K562 (cell line): ENCODE data around the gene MYMK. TPM values are rescaled to one million over a fixed set of nuclear protein-coding genes. Genes with fewer than 3 reads are reported as not detected.

Experiments
- ARID3A ChIP-seq: IDR thresholded peaks from 2 replicates; pipeline ENCODE4 v1.6.1; 2012; ENCODE audit warnings: low read depth, low read length, improper control_type of control experiment, borderline replicate concordance
- ATF1 ChIP-seq, 2 experiments: fragments of 450-650 bp in 1 of 2; IDR thresholded peaks; 2 replicates each; pipeline ENCODE4 v1.6.1; 2016; ENCODE audit warnings: missing compliant biosample characterization in 1 of 2, missing genetic modification characterization in 1 of 2
- ATF7 ChIP-seq: fragments of 450-650 bp; IDR thresholded peaks from 2 replicates; pipeline ENCODE4 v1.7.1; 2014; ENCODE audit warnings: mild to moderate bottlenecking, moderate library complexity
- BCL6 ChIP-seq: fragments of 250-450 bp; sonication (Bioruptor Pico); IDR thresholded peaks from 2 replicates; pipeline ENCODE4 v1.4.0; 2020
- BRD9 ChIP-seq: fragments of 450-650 bp; IDR thresholded peaks from 2 replicates; pipeline ENCODE4 v1.6.1; 2018; ENCODE audit warnings: low read depth; ENCODE audit not compliant: partially characterized antibody
- HCFC1 ChIP-seq: IDR thresholded peaks from 2 replicates; pipeline ENCODE4 v1.6.1; 2012; ENCODE audit warnings: low read depth, low read length, improper control_type of control experiment
- MTF1 ChIP-seq: fragments of 250-450 bp; sonication (Bioruptor Pico); IDR thresholded peaks from 2 replicates; pipeline ENCODE4 v1.9.0; 2021; ENCODE audit warnings: moderate library complexity, mild to moderate bottlenecking, inconsistent platforms, borderline replicate concordance
- NKRF ChIP-seq: fragments of 450-650 bp; IDR thresholded peaks from 2 replicates; pipeline ENCODE4 v1.6.1; 2016; ENCODE audit warnings: borderline replicate concordance
- PATZ1 ChIP-seq: fragments of 250-450 bp; sonication (Bioruptor Pico); IDR thresholded peaks from 2 replicates; pipeline ENCODE4 v1.5.0; 2020; ENCODE audit warnings: mild to moderate bottlenecking, borderline replicate concordance
- RBM15 ChIP-seq: fragments of 200-400 bp; formaldehyde crosslinking; IDR thresholded peaks from 2 replicates; pipeline ENCODE4 v1.6.1; 2018; ENCODE audit warnings: mild to moderate bottlenecking, low read length, moderate library complexity; ENCODE audit not compliant: insufficient read depth
- SIN3A ChIP-seq, 2 experiments: fragments of 150-350 bp in 1 of 2; IDR thresholded peaks; 2 replicates each; pipeline ENCODE4 v1.6.1; 2011 to 2016; ENCODE audit warnings: borderline replicate concordance in 2 of 2, low read depth in 2 of 2, low read length in 2 of 2, mild to moderate bottlenecking in 2 of 2, moderate library complexity in 2 of 2; ENCODE audit not compliant: control insufficient read depth in 1 of 2
- TARDBP ChIP-seq: fragments of 450-650 bp; IDR thresholded peaks from 2 replicates; pipeline ENCODE4 v1.6.1; 2016
- UBTF ChIP-seq, 2 experiments: IDR thresholded peaks; 2 replicates each; pipeline ENCODE4 v1.6.1; 2012; ENCODE audit warnings: improper control_type of control experiment in 2 of 2, low read depth in 2 of 2, low read length in 2 of 2, borderline replicate concordance in 1 of 2
- ZFP1 ChIP-seq: fragments of 450-650 bp; formaldehyde crosslinking; IDR thresholded peaks from 2 replicates; pipeline ENCODE4 v1.4.0; 2020; ENCODE audit warnings: mild to moderate bottlenecking, mixed read lengths
- ZNF253 ChIP-seq: fragments of 250-450 bp; sonication (Bioruptor Pico); conservative IDR thresholded peaks from 2 replicates; pipeline ENCODE4 v1.6.1; 2021; ENCODE audit warnings: mild to moderate bottlenecking
- ZNF395 ChIP-seq: fragments of 200-800 bp; sonication (Bioruptor generic); IDR thresholded peaks from 2 replicates; pipeline ENCODE4 v1.6.1; 2017; ENCODE audit warnings: missing genetic modification characterization, missing compliant biosample characterization
- ZNF644 ChIP-seq: fragments of 200-800 bp; sonication (Bioruptor generic); IDR thresholded peaks from 2 replicates; pipeline ENCODE4 v1.6.1; 2016; ENCODE audit warnings: low read depth, missing genetic modification characterization, missing compliant biosample characterization
- polyA plus RNA-seq, 8 experiments: library from polyadenylated mRNA; depleted of rRNA in 4 of 8; stranded (reverse) in 5 of 8; unstranded in 3 of 8; fragments of >200 nt; fragmentation: Nextera tagmentation in 2 of 8; fragmentation: Illumina TruSeq in 1 of 8; extraction: Ambion mirVana in 2 of 8; extraction: Trizol in 1 of 8; gene quantifications; 2 replicates each; pipeline versions ENCODE4 v1.2.1 to v1.2.3, GENCODE V29; 2011 to 2014; ENCODE audit warnings: inconsistent platforms in 1 of 8, missing spikeins in 1 of 8
- total RNA-seq, 7 experiments: library from RNA; depleted of rRNA in 6 of 7; stranded (reverse); fragments of >200 nt in 6 of 7; fragmentation: Illumina TruSeq in 2 of 7; extraction: Trizol in 2 of 7; gene quantifications; 2 replicates each; pipeline versions ENCODE4 v1.2.1 to v1.2.3, GENCODE V29; 2011 to 2021; ENCODE audit warnings: low replicate concordance in 1 of 7

MYMK gene
- total and polyA plus RNA-seq, 9 of the 15 experiments (the other 6 are each of a cell fraction or from before 2014, with no cell fraction given) = not detected

GRCh38 chr9:133505901-133506652 is 18.7 kb downstream of the MYMK start (continued):
- TF ChIP-seq ARID3A = no peak
- peak; percentile 85; a peak in 3 of 4 replicates for TF ChIP-seq UBTF (IDR thresholded peaks at IDR 0.05; ENCODE audit: borderline replicate concordance in 1 of 2, low read depth in 2 of 2, low read length in 2 of 2)
- TF ChIP-seq TARDBP = no peak
- no peak for TF ChIP-seq ATF7
- TF ChIP-seq ZFP1 = no peak
- TF ChIP-seq BCL6 (CRISPR knock-in tag) = no peak
- TF ChIP-seq ZNF253 (CRISPR knock-in tag) = no peak
- TF ChIP-seq NKRF = no peak
- TF ChIP-seq ATF1 (CRISPR knock-in tag; IDR thresholded peaks at IDR 0.05) = no peak
- TF ChIP-seq ATF1 (tag; IDR thresholded peaks at IDR 0.05) = 0 out of 2 replicates have a peak, but pooled peaks have one; percentile 22
- TF ChIP-seq ZNF644 (tag) = no peak
- no peak for TF ChIP-seq HCFC1
- no peak for TF ChIP-seq SIN3A (IDR thresholded peaks at IDR 0.05; ENCODE audit: borderline replicate concordance in 2 of 2, control insufficient read depth in 1 of 2, low read depth in 2 of 2, low read length in 2 of 2)
- no peak for TF ChIP-seq PATZ1 (CRISPR knock-in tag)
- no peak for TF ChIP-seq BRD9
- TF ChIP-seq MTF1 (CRISPR knock-in tag) = no peak
- peak; percentile 54; the same call in 1 of the 2 replicates for TF ChIP-seq ZNF395 (CRISPR knock-in tag)
- TF ChIP-seq RBM15 = no peak
